ENCODE results near the gene MARCHF10.

DNA sequence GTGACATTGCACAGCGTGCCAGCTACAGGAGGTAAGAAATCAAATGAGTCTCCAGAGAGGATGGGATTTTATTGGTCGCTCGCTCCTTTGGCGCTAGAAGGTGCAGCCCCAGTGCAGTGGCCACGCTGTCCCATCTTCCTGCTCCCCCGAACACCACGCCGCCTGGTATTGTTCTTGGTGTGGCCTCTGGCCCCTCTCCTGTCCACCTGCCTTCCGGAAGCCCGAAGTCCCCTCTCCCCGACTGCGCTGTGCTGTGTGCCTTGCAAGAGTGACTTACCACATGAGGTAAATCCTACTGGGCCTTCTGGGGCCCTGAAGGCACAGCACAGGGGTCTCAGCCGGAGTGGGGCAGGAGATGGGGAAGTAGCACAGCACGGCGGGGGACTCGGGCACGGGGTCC lies 58.2 kb downstream of the MARCHF10 start:
- TF ChIP-seq POLR2A (IDR thresholded peaks at IDR 0.05): no peak
- TF ChIP-seq POLR2AphosphoS5 (IDR thresholded peaks at IDR 0.05; ENCODE audit: insufficient read depth in 1 of 2, low read depth in 1 of 2): no peak

Measured in vagina (tissue), 2 donors.